Fibroblast of lung (primary cell): Measurements from ENCODE around the gene EFNA1. TPM values are rescaled to one million over a fixed set of nuclear protein-coding genes. Genes with fewer than 3 reads are reported as not detected.

Source experiments
- DNase-seq, 2 donors: peaks; one replicate each; pipeline versions ENCODE4 v3.0.0 to v3.0.0-alpha.2; 2010; ENCODE audit warnings: low read depth in 2 of 2
- H2AFZ ChIP-seq: 2 replicates; pipeline ENCODE4 v1.5.1; 2012; ENCODE audit warnings: low read length, control low read depth, inconsistent platforms
- H3K27ac ChIP-seq: 2 replicates; pipeline ENCODE4 v1.5.1; 2011; ENCODE audit warnings: low read length, control low read depth; ENCODE audit not compliant: insufficient read depth
- H3K27me3 ChIP-seq: 2 replicates; pipeline ENCODE4 v1.5.1; 2011; ENCODE audit warnings: mild to moderate bottlenecking, low read length; ENCODE audit not compliant: control insufficient read depth, insufficient read depth
- H3K36me3 ChIP-seq: 2 replicates; pipeline ENCODE4 v1.5.1; 2011; ENCODE audit warnings: low read length; ENCODE audit not compliant: control insufficient read depth, insufficient read depth
- H3K4me1 ChIP-seq: 2 replicates; pipeline ENCODE4 v1.5.1; 2011; ENCODE audit warnings: low read length; ENCODE audit not compliant: control insufficient read depth, insufficient read depth; ENCODE audit errors: extremely low read depth
- H3K4me2 ChIP-seq: 2 replicates; pipeline ENCODE4 v1.5.1; 2011; ENCODE audit warnings: low read length, control low read depth; ENCODE audit not compliant: insufficient read depth; ENCODE audit errors: extremely low read depth
- H3K4me3 ChIP-seq, 4 experiments: fragments of 200-600 bp in 1 of 4; sonication (generic) in 1 of 4; replicated peaks in 1 of 4; 2 replicates each; pipeline ENCODE4 v1.5.1; 2011 to 2016; ENCODE audit warnings: low read length in 4 of 4, low read depth in 3 of 4, mild to moderate bottlenecking in 3 of 4, control low read depth in 2 of 4, inconsistent platforms in 1 of 4, mixed read lengths in 1 of 4; ENCODE audit not compliant: insufficient read depth in 1 of 4; ENCODE audit errors: control extremely low read depth in 1 of 4
- H3K79me2 ChIP-seq: 2 replicates; pipeline ENCODE4 v1.5.1; 2012; ENCODE audit warnings: mild to moderate bottlenecking, low read length, inconsistent platforms; ENCODE audit not compliant: control insufficient read depth, insufficient read depth
- H3K9ac ChIP-seq: 2 replicates; pipeline ENCODE4 v1.5.1; 2011; ENCODE audit warnings: mild to moderate bottlenecking, low read length, control low read depth; ENCODE audit not compliant: insufficient read depth
- H3K9me3 ChIP-seq: 2 replicates; pipeline ENCODE4 v1.5.1; 2012; ENCODE audit warnings: low read depth, low read length; ENCODE audit not compliant: control insufficient read depth, insufficient read depth
- H4K20me1 ChIP-seq: 2 replicates; pipeline ENCODE4 v1.5.1; 2011; ENCODE audit warnings: low read length; ENCODE audit not compliant: control insufficient read depth, insufficient read depth; ENCODE audit errors: extremely low read depth
- CTCF ChIP-seq, 2 donors: IDR thresholded peaks in 1 of 2; conservative IDR thresholded peaks in 1 of 2; 1 replicate in 1 of 2; 2 replicates in 1 of 2; pipeline ENCODE4 v1.5.1; 2011 to 2012; ENCODE audit warnings: low read length in 2 of 2, control low read depth in 1 of 2, inconsistent platforms in 1 of 2, low read depth in 1 of 2, mild to moderate bottlenecking in 1 of 2
- EZH2 ChIP-seq: IDR thresholded peaks from 2 replicates; pipeline ENCODE4 v1.5.1; 2012; ENCODE audit warnings: low read length, control low read depth, mild to moderate bottlenecking; ENCODE audit errors: missing control alignments
- polyA plus RNA-seq, 2 donors: library from polyadenylated mRNA; depleted of rRNA in 1 of 2; stranded (reverse) in 1 of 2; unstranded in 1 of 2; fragments of >200 nt; gene quantifications; 2 replicates each; pipeline ENCODE4 v1.2.1, GENCODE V29; 2011 to 2012; ENCODE audit warnings: missing spikeins in 1 of 2
- total RNA-seq: library from RNA; depleted of rRNA; stranded (reverse); fragments of >200 nt; gene quantifications from 2 replicates; pipeline ENCODE4 v1.2.1, GENCODE V29; 2014

Gene EFNA1
- total and polyA plus RNA-seq, 2 donors (not counting 1 experiment from before 2014, with no cell fraction given), result 0.07 TPM; not detected in 1

- Histone ChIP-seq H3K9ac (peak within 1 kb of the TSS; percentile 96), H3K4me3 (peak within 1 kb of the TSS; percentile 76 to 97 (median 94)), H3K4me2 (peak within 1 kb of the TSS; percentile 95), H2AFZ (peak within 1 kb of the TSS; percentile 88), H3K36me3 (peaks cover 10% of the 10 kb centered on the region), H3K9me3 (no peaks in the 10 kb centered on the region), H4K20me1 (no peaks in the 10 kb centered on the region), H3K27me3 (no peaks in the 10 kb centered on the region), H3K27ac (peak within 1 kb of the TSS; percentile 98), H3K79me2 (peaks cover 11% of the 10 kb centered on the region), H3K4me1 (peaks cover 8% of the 10 kb centered on the region)
- peak; percentile 55 to 56 for DNase-seq
- no peak for TF ChIP-seq EZH2
- no peak for TF ChIP-seq CTCF (conservative IDR thresholded peaks at IDR 0.05 in 1 of 2, IDR thresholded peaks at IDR 0.05 in 1 of 2; ENCODE audit: low read depth in 1 of 2, low read length in 2 of 2)
These were observed 46.0 kb downstream of the EFNA1 start, which contains the start of gene TRIM46 for GRCh38 chr1:155173478-155174323. TSS of gene TRIM46 (plus strand) at chr1:155173849. CDS start at chr1:155173967, 118 bp downstream.

GRCh38 chr1:155174324-155175280 lies 46.9 kb downstream of the EFNA1 start:
- H2AFZ ChIP-seq, result peak overlapping the region; percentile 73
- no peaks in the 10 kb centered on the region for H3K27me3 ChIP-seq
- peak overlapping the region; percentile 76 to 97 (median 94) for H3K4me3 ChIP-seq
- H4K20me1 ChIP-seq, result no peaks in the 10 kb centered on the region
- peak overlapping the region; percentile 10 for H3K27ac ChIP-seq
- H3K36me3 ChIP-seq, result peaks cover 13% of the 10 kb centered on the region
- peak overlapping the region; percentile 93 for H3K4me2 ChIP-seq
- H3K4me1 ChIP-seq, result peaks cover 8% of the 10 kb centered on the region
- peak overlapping the region; percentile 44 for H3K9ac ChIP-seq
- H3K9me3 ChIP-seq, result no peaks in the 10 kb centered on the region
- peaks cover 11% of the 10 kb centered on the region for H3K79me2 ChIP-seq
- no peak for TF ChIP-seq EZH2
- TF ChIP-seq CTCF (conservative IDR thresholded peaks at IDR 0.05 in 1 of 2, IDR thresholded peaks at IDR 0.05 in 1 of 2; ENCODE audit: low read depth in 1 of 2, low read length in 2 of 2), result no peak
- peak; percentile 31 to 34 for DNase-seq
